Measurements from ENCODE around the gene WDR1.

DNA sequence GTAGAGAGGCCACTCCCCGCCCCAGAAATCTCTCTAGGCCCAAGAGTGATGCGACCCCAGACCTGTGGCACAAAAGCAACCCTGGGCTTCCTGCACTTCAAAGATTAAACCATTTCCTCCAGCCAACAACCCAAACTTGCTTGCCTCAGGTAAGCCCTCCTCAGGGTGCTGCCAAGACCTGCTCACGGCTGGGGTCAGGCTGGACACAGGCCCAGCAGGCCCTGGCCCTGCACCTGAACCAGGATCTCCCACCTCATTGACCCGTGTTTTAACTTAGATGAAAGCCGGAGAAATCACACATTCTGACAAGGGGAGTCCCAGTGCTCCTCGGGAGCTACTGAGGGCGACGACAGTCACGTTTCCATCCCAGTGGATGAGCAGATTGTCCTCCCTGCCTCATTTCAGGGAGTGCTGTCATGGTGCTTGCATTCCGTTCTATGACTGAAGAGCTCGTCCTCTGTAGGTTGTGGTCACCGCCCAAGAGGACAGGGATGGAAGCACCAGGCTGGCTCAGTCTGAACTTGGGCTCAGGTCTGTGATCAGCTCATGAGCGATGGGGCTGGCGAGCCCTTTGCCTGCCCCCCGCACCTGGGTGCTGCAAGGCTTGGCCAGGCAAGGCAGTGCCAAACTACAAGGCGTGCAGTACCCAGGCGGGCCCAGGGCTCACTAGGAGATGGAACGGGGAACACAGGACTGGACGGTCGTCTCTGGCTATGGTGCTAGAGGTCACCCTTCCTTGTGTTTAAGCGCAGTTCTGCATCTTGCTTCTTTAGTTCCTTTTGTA is 25.9 kb downstream of the WDR1 start:
- TF ChIP-seq, protein P1, sequence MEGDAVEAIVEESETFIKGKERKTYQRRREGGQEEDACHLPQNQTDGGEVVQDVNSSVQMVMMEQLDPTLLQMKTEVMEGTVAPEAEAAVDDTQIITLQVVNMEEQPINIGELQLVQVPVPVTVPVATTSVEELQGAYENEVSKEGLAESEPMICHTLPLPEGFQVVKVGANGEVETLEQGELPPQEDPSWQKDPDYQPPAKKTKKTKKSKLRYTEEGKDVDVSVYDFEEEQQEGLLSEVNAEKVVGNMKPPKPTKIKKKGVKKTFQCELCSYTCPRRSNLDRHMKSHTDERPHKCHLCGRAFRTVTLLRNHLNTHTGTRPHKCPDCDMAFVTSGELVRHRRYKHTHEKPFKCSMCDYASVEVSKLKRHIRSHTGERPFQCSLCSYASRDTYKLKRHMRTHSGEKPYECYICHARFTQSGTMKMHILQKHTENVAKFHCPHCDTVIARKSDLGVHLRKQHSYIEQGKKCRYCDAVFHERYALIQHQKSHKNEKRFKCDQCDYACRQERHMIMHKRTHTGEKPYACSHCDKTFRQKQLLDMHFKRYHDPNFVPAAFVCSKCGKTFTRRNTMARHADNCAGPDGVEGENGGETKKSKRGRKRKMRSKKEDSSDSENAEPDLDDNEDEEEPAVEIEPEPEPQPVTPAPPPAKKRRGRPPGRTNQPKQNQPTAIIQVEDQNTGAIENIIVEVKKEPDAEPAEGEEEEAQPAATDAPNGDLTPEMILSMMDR (conservative IDR thresholded peaks at IDR 0.05 in 1 of 2, IDR thresholded peaks at IDR 0.05 in 1 of 2; ENCODE audit: low read depth in 1 of 2, low read length in 2 of 2): no peak
- no peak for TF ChIP-seq EZH2 (IDR thresholded peaks at IDR 0.05; ENCODE audit: low read length, missing control alignments)
